22Rv1 (cell line): ENCODE data around the gene KRT35.

ENCODE experiments used
- CTCF ChIP-seq: fragments of 450-650 bp; IDR thresholded peaks from 2 replicates; pipeline ENCODE4 v1.5.1; 2017; ENCODE audit warnings: mild to moderate bottlenecking
- ZFX ChIP-seq: fragments of 450-650 bp; IDR thresholded peaks from 2 replicates; pipeline ENCODE4 v1.6.1; 2017; ENCODE audit warnings: antibody characterized with exemption, borderline replicate concordance

DNA sequence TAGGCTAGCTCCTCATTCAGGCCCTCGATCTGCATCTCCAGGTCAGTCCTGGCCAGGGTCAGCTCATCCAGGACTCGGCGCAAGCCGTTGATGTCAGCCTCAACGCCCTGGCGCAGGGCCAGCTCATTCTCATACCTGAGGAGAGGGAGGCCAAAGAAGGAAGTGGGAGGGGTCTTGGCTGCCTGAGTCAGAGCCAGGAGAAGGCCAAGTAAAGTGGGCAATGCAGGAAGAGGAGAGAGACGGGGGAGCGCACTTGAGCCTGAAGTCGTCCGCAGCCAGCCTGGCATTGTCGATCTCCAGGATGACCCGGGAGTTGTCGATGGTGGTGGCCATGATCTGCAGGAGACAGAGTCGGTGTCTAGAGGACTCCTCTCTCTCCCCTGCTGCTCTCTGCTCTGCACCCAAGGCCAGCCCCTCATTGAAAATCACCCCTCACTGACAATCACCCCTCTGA, 35.9 kb upstream of the KRT35 start:
- no peak for TF ChIP-seq CTCF
- no peak for TF ChIP-seq ZFX
